Ishikawa (cell line): ENCODE data around the gene CCDC8.

ENCODE experiments used
- CEBPB ChIP-seq: IDR thresholded peaks from 2 replicates; pipeline ENCODE4 v1.6.1; 2012
- CREB1 ChIP-seq: IDR thresholded peaks from 2 replicates; pipeline ENCODE4 v1.6.1; 2012; ENCODE audit warnings: low read depth
- EGR1 ChIP-seq: IDR thresholded peaks from 2 replicates; pipeline ENCODE4 v1.6.1; 2012
- EP300 ChIP-seq: IDR thresholded peaks from 2 replicates; pipeline ENCODE4 v1.6.1; 2012; ENCODE audit warnings: borderline replicate concordance
- FOXM1 ChIP-seq: IDR thresholded peaks from 2 replicates; pipeline ENCODE4 v1.6.1; 2012; ENCODE audit warnings: low read depth, borderline replicate concordance
- MAX ChIP-seq: IDR thresholded peaks from 2 replicates; pipeline ENCODE4 v1.6.1; 2012
- NFIC ChIP-seq: IDR thresholded peaks from 2 replicates; pipeline ENCODE4 v1.6.1; 2012
- RAD21 ChIP-seq: IDR thresholded peaks from 2 replicates; pipeline ENCODE4 v1.6.1; 2012; ENCODE audit warnings: low read depth
- REST ChIP-seq: IDR thresholded peaks from 2 replicates; pipeline ENCODE4 v1.6.1; 2012; ENCODE audit warnings: low read depth, mild to moderate bottlenecking
- TAF1 ChIP-seq: IDR thresholded peaks from 2 replicates; pipeline ENCODE4 v1.6.1; 2012; ENCODE audit warnings: low read depth, mild to moderate bottlenecking
- TCF12 ChIP-seq: IDR thresholded peaks from 2 replicates; pipeline ENCODE4 v1.6.1; 2012; ENCODE audit warnings: low read depth
- TEAD4 ChIP-seq: IDR thresholded peaks from 2 replicates; pipeline ENCODE4 v1.6.1; 2012
- USF1 ChIP-seq: IDR thresholded peaks from 2 replicates; pipeline ENCODE4 v1.6.1; 2012
- YY1 ChIP-seq: IDR thresholded peaks from 2 replicates; pipeline ENCODE4 v1.6.1; 2012; ENCODE audit warnings: low read depth
- ZBTB7A ChIP-seq: IDR thresholded peaks from 2 replicates; pipeline ENCODE4 v1.6.1; 2012; ENCODE audit warnings: low read depth

Gene CCDC8

GRCh38 chr19:46364359-46364758 is 49.0 kb downstream of the CCDC8 start:
- TF ChIP-seq NFIC (no peak), TEAD4 (no peak), CEBPB (no peak), YY1 (no peak), TAF1 (no peak), USF1 (no peak), CREB1 (no peak), REST (no peak), ZBTB7A (no peak)

- TF ChIP-seq CREB1 (no peak), FOXM1 (no peak), RAD21 (no peak), MAX (no peak), ZBTB7A (no peak), CEBPB (no peak), REST (no peak), NFIC (no peak), TEAD4 (no peak), EP300 (no peak), YY1 (no peak), TCF12 (no peak), EGR1 (no peak), USF1 (no peak), TAF1 (no peak)
Observed at GRCh38 chr19:46361915-46362314, 51.4 kb downstream of the CCDC8 start.
